22Rv1 (cell line): Measurements from ENCODE around the gene QSOX2.

Source experiments
- H3K27ac ChIP-seq: fragments of 450-650 bp; 2 replicates; pipeline ENCODE4 v1.5.1; 2017
- ZFX ChIP-seq: fragments of 450-650 bp; IDR thresholded peaks from 2 replicates; pipeline ENCODE4 v1.6.1; 2017; ENCODE audit warnings: antibody characterized with exemption, borderline replicate concordance
- TF ChIP-seq, protein P1 (sequence below): fragments of 450-650 bp; IDR thresholded peaks from 2 replicates; pipeline ENCODE4 v1.5.1; 2017; ENCODE audit warnings: mild to moderate bottlenecking

Gene QSOX2

DNA sequence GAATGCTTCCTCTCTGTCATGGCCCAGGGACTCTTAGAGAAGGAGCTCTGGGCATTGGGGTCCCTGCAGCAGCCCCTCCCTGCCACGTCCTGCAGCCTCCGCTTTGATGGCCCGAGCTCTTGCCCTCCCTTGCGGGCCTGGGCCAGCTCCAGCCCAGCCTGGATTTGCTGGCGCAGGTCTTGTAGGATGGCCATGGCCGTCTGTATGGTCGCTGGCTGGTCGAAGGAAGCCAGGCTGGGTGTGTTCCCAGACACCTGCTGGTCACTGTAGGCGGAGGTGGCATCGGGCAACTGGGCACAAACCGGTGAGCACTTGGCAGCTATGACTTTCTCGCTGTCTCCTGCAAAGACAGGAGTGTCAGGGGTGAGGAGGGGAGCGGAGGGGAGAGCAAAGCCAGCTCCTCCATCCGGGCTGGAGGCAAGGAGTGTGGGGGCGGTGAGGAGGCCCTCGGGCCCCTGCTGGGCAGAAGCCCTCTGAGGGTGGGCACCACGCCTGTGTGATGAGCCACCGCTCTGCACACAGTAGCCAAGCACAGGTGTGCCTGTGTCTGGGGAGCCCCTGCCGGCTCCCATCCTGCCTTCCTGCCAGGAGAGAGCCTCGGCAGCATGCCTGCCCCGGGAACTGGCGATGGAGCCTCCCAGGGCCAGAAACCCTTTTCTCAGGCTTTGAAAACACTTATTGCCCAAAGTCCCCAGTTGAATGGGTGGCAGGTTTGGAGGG is 45.9 kb upstream of the QSOX2 start:
- no peak overlapping the region for H3K27ac ChIP-seq
- no peak for TF ChIP-seq ZFX
- TF ChIP-seq, protein P1, sequence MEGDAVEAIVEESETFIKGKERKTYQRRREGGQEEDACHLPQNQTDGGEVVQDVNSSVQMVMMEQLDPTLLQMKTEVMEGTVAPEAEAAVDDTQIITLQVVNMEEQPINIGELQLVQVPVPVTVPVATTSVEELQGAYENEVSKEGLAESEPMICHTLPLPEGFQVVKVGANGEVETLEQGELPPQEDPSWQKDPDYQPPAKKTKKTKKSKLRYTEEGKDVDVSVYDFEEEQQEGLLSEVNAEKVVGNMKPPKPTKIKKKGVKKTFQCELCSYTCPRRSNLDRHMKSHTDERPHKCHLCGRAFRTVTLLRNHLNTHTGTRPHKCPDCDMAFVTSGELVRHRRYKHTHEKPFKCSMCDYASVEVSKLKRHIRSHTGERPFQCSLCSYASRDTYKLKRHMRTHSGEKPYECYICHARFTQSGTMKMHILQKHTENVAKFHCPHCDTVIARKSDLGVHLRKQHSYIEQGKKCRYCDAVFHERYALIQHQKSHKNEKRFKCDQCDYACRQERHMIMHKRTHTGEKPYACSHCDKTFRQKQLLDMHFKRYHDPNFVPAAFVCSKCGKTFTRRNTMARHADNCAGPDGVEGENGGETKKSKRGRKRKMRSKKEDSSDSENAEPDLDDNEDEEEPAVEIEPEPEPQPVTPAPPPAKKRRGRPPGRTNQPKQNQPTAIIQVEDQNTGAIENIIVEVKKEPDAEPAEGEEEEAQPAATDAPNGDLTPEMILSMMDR, result no peak

DNA sequence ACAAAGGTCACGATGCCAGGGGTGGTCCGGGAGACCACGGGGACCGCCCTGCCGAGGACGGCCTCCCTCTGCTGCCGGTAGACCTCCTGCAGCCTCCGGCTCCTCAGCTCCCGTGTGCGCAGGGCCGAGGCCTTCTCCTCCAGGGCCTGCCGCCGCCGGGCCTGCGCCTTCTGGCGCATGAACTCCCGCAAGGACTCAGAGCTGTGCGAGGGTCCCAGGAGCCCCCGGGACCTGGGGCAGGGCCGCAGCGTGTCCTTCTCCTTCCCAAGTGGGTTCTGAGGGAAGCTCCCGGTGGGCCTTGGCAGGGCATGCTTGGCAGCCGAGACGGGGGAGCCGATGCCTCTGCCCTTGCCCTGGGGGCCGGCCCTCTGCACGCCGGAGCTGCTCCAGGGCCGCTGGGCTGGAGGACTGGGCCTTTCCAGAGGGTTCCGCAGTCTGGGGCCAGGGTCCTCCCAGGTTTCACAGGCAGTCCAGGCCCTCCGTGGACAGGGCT is 44.9 kb upstream of the QSOX2 start:
- TF ChIP-seq, protein P1, result no peak
- no peak for TF ChIP-seq ZFX

DNA sequence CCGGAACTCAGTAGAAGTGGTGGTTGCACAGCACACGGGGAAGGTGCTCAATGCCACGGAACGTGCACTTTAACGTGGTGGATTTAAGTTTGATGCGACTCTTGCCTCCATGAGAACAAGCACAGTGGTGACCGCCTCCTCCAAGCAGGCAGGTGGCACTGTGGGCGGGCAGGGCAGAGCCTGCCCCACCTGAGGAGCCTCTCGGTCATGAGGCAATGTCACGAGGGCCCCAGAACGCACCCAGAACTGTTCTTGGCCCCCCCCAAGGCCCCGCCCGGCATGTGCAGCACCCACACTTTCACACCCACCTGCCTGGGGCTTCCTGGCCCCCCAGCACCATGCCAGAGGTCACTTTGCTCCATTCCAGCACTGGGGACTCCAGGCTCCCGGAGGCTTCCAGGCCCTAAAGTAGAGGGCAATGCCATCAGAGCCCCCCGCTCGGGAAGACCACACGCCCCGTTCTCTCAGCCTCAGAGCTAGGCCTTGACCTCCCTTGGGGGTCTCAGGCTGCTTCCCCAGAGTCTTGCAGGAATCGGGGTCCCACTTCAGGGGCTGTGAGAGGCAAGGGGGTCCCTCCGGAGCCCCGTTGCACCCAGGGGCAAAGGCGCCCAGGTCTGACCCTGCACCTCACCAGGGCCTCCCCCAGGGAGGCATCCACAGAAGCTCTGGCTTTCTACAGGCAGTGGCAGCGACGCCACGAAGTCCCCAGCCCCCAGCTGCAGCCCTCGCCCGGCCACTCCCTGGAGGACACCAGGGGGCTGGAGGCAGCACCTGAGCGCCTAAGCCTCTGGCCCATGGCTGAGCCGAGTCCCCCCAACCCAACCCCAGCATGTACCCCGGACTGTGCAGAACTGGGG is 44.3 kb upstream of the QSOX2 start:
- TF ChIP-seq ZFX, result no peak
- TF ChIP-seq, protein P1, result peak; percentile 55
- no peak overlapping the region for H3K27ac ChIP-seq

More for the DNA sequence above, 44.9 kb upstream of the QSOX2 start:
- no peak overlapping the region for H3K27ac ChIP-seq

DNA sequence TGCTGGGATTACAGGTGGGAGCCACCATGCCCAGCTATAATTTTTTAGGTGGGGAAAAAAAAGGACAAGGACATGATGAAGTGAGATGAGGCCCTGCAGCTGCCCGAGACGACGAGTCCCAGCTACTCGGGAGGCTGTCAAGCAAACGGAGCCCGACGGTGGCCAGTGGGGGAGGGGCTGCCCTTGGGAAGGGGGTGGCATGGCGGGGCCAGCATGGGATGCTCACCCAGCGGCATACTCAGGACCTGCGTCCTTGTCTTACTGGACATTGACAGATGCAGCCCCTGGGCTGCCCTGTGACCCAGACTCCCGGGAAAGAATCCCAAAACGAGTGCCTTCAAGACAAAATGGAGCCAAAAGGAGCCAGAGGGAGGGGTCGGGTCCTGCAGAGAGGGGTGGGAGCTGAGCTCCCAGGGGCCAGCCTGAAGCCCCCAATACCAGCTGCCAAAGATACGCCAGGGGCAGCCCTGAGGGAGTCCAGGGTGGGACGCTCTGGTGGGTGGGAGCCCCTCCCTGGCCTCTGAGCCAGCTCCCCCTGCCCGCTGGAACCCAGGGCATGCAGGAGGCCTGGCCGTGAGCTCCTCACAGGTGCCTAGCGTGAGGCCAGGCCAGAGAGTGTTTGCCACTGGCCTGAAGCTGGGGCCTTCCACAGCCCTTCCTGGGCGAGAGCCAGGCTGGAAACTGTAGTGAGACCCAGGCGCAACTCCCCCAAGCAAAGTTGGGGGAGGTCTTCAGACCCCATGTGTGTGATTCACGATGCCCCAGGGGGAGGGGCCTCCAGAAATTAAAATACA is 42.5 kb upstream of the QSOX2 start:
- no peak overlapping the region for H3K27ac ChIP-seq
- TF ChIP-seq, protein P1, result no peak
- no peak for TF ChIP-seq ZFX

DNA sequence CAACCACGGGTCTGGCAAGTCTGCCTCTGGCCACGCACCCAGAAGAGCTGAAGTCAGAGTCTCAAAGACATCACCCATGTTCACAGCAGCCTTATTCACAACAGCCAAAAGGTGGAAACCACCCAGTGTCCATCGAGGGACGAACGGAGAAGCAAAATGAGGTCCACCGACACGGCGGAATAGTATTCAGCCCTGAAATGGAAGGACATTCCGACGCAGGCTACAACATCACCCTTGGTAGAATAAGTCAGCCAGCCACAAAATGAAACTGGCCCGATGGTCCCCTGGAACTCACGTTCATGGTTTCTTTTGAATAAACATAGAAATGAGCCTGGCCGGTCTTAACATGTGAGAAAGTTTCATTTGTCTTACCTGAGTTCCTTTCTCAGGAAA is 41.4 kb upstream of the QSOX2 start:
- TF ChIP-seq, protein P1, result no peak
- no peak for TF ChIP-seq ZFX
- H3K27ac ChIP-seq, result no peak overlapping the region

DNA sequence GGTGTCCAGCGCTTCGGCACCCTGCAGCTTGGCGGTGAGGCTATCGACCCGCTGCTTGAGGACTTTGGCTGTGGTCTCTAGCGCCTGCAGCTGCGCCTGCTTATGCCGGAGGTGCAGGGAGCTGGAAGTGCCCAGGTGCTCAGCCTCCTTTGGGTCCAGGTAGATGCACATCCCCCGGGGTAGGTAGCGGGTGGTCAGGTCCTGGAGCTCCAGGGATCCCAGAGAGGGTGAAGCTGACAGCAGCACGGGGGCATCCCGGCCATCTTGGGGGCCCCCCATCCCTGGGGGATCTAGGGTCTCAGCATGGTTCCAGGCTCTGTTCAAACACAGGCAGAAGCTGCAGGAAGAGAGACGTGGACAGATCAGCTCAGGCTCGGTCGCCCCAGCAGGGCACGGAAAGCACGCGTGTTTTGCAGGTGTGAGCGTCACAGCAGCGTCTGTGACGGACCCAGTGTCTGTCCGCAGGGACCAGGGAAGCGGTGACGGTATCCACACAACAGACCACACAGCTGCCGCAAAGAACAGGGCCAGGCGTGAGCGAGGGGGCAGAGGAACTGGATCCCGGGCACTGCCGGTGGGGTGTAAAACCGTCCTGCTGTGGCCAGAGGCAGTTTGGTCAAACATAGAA is 40.9 kb upstream of the QSOX2 start:
- TF ChIP-seq, protein P1, result no peak
- TF ChIP-seq ZFX, result no peak
- H3K27ac ChIP-seq, result no peak overlapping the region
